Measurements from ENCODE around the gene SYNE1. TPM values are rescaled to one million over a fixed set of nuclear protein-coding genes. Genes with fewer than 3 reads are reported as not detected.

Gene SYNE1
- total and polyA plus RNA-seq, 2 of the 8 experiments (the other 6 are each of a cell fraction or from before 2014, with no cell fraction given), result 2.8 to 5.5 TPM

DNA sequence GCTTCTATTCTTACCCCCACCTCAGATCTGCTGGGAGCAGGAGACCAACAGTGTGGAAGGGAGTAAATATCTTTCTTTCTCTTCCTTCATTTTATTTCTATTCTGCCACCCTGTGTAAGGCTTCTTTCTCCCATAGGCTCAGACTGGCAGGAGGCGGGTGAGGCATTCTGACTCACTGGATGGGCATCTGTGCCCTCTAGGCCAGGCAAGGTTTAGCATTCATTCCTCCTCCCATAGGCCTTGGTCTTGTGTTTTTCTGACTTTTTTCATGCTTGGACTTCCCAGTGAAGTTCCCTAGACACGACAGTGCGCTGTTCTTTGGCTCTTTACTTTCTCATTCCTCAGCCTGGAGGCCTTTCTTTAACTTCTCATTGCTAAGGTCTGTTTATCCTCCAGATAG lies 235.2 kb downstream of the SYNE1 start:
- ChIA-PET CTCF (ENCODE audit: partially characterized antibody) (no interaction called here), POLR2A (ENCODE audit: partially characterized antibody) (no interaction called here)
- Histone ChIP-seq H3K9ac (replicated peaks in 1 of 4; ENCODE audit: extremely low read depth in 1 of 4, low read depth in 3 of 4, low read length in 3 of 4) (no peak overlapping the region), H3K27ac (ENCODE audit: low read depth, low read length) (no peak overlapping the region), H3K4me2 (ENCODE audit: insufficient read depth in 1 of 2, low read depth in 2 of 2, low read length in 2 of 2) (no peak overlapping the region), H2BK15ac (ENCODE audit: low read length) (no peak overlapping the region), H3K23me2 (ENCODE audit: low read depth, low read length) (no peaks in the 10 kb centered on the region), H3K79me2 (ENCODE audit: control insufficient read depth in 1 of 2, insufficient read depth in 2 of 2, low read length in 2 of 2) (no peaks in the 10 kb centered on the region), H3K79me1 (ENCODE audit: low read depth, low read length) (no peaks in the 10 kb centered on the region), H3K27me3 (replicated peaks in 1 of 4; ENCODE audit: control insufficient read depth in 3 of 4, extremely low read depth in 1 of 4, insufficient read depth in 3 of 4, low read length in 3 of 4) (no peaks in the 10 kb centered on the region), H3K56ac (replicated peaks; ENCODE audit: insufficient read length, low read depth, low read length) (no peak overlapping the region), H4K20me1 (replicated peaks in 1 of 2; ENCODE audit: control insufficient read depth in 1 of 2, insufficient read depth in 2 of 2, low read length in 2 of 2) (no peaks in the 10 kb centered on the region), H2BK20ac (ENCODE audit: low read length) (no peak overlapping the region), H4K5ac (ENCODE audit: insufficient read length, low read depth, low read length) (no peak overlapping the region), H3K23ac (ENCODE audit: insufficient read length) (no peak overlapping the region), H3K4me1 (replicated peaks in 1 of 4; ENCODE audit: control insufficient read depth in 3 of 4, insufficient read depth in 4 of 4, low read length in 3 of 4) (no peaks in the 10 kb centered on the region), H3K36me3 (ENCODE audit: control insufficient read depth in 2 of 4, insufficient read depth in 4 of 4, low read length in 3 of 4) (no peaks in the 10 kb centered on the region), H2BK5ac (ENCODE audit: low read depth, low read length) (no peak overlapping the region), H3K4ac (replicated peaks; ENCODE audit: insufficient read length, low read depth, low read length) (no peak overlapping the region), H3K9me3 (ENCODE audit: insufficient read depth in 2 of 2, low read depth in 1 of 2, low read length in 1 of 2) (no peaks in the 10 kb centered on the region), H2BK120ac (replicated peaks; ENCODE audit: low read depth, low read length) (no peak overlapping the region), H2BK12ac (ENCODE audit: low read depth, low read length) (no peak overlapping the region), H2AK5ac (ENCODE audit: low read depth, low read length) (no peak overlapping the region), H2AFZ (ENCODE audit: low read length) (no peak overlapping the region), H3K4me3 (ENCODE audit: extremely low read depth in 1 of 4, insufficient read depth in 2 of 4, low read depth in 3 of 4, low read length in 4 of 4) (no peak overlapping the region), H3K14ac (ENCODE audit: insufficient read length) (no peak overlapping the region), H3K18ac (ENCODE audit: extremely low read depth, low read length) (no peak overlapping the region), H4K91ac (replicated peaks; ENCODE audit: insufficient read length, low read length) (no peak overlapping the region), H4K8ac (ENCODE audit: extremely low read depth, insufficient read depth, low read length) (no peak overlapping the region)
- DNase-seq (ENCODE audit: low read depth in 1 of 2, low spot score in 2 of 2) (no peak), FAIRE-seq (no peak)
- no peak for TF ChIP-seq TAF1 (IDR thresholded peaks at IDR 0.05; ENCODE audit: low read depth, low read length)
- no peak for TF ChIP-seq KDM5A (IDR thresholded peaks at IDR 0.05; ENCODE audit: low read length)
- TF ChIP-seq POU5F1 (IDR thresholded peaks at IDR 0.05; ENCODE audit: low read depth, low read length), result no peak
- TF ChIP-seq GTF2F1 (IDR thresholded peaks at IDR 0.05; ENCODE audit: borderline replicate concordance, low read depth, low read length), result no peak
- no peak for TF ChIP-seq SAP30 (IDR thresholded peaks at IDR 0.05; ENCODE audit: insufficient read depth, insufficient replicate concordance, low read length)
- TF ChIP-seq TCF12 (IDR thresholded peaks at IDR 0.05; ENCODE audit: low read depth, low read length), result no peak
- no peak for TF ChIP-seq RAD21 (IDR thresholded peaks at IDR 0.05 in 1 of 2, conservative IDR thresholded peaks at IDR 0.05 in 1 of 2; ENCODE audit: low read depth in 2 of 2, low read length in 2 of 2)
- TF ChIP-seq, protein P1, sequence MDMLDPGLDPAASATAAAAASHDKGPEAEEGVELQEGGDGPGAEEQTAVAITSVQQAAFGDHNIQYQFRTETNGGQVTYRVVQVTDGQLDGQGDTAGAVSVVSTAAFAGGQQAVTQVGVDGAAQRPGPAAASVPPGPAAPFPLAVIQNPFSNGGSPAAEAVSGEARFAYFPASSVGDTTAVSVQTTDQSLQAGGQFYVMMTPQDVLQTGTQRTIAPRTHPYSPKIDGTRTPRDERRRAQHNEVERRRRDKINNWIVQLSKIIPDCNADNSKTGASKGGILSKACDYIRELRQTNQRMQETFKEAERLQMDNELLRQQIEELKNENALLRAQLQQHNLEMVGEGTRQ (IDR thresholded peaks at IDR 0.05; ENCODE audit: low read length), result no peak
- no peak for TF ChIP-seq JUN (IDR thresholded peaks at IDR 0.05; ENCODE audit: low read depth, low read length)
- TF ChIP-seq POLR2A (IDR thresholded peaks at IDR 0.05; ENCODE audit: control extremely low read depth in 1 of 2, low read depth in 2 of 2, low read length in 2 of 2), result no peak
- TF ChIP-seq, protein P2, sequence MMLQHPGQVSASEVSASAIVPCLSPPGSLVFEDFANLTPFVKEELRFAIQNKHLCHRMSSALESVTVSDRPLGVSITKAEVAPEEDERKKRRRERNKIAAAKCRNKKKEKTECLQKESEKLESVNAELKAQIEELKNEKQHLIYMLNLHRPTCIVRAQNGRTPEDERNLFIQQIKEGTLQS (IDR thresholded peaks at IDR 0.05; ENCODE audit: insufficient read depth, low read depth, low read length), result no peak
- no peak for TF ChIP-seq NRF1 (IDR thresholded peaks at IDR 0.05; ENCODE audit: low read depth, low read length)
- no peak for TF ChIP-seq NANOG (IDR thresholded peaks at IDR 0.05; ENCODE audit: insufficient read depth, low read depth, low read length, poor library complexity, severe bottlenecking)
- 88% methylated on average over 3 of the region's 3 CpGs; no CpG with 5 or more reads in 1 of the 2 experiments for WGBS, 2 experiments (ENCODE audit: extremely low coverage in 1 of 2, insufficient coverage in 1 of 2, insufficient read length in 1 of 2, insufficient replicate concordance in 2 of 2, low coverage in 1 of 2, low lambda C conversion rate in 2 of 2, missing lambda C conversion rate in 1 of 2)

Data from H1 (cell line).